Keratinocyte (primary cell): ENCODE data around the gene SCT. TPM values are rescaled to one million over a fixed set of nuclear protein-coding genes. Genes with fewer than 3 reads are reported as not detected.
A peak's percentile ranks its signal among the peaks of the same experiment; 100 is the strongest.

Experiments used
- DNase-seq: peaks from one replicate; pipeline ENCODE4 v3.0.0-alpha.2; 2011; ENCODE audit warnings: low read depth, missing footprints, low spot score
- FAIRE-seq: peaks from 2 replicates; lab custom pipeline; 2011; peaks lifted over from hg19 to GRCh38; lab: Jason Lieb, UNC
- H2AFZ ChIP-seq: 2 replicates; pipeline ENCODE4 v1.6.0; 2012; ENCODE audit warnings: low read length, control low read depth, inconsistent platforms; ENCODE audit not compliant: control insufficient read depth
- H3K27ac ChIP-seq: 2 replicates; pipeline ENCODE4 v1.5.1; 2011; ENCODE audit warnings: low read length; ENCODE audit not compliant: control insufficient read depth, insufficient read depth
- H3K27me3 ChIP-seq: 3 replicates; pipeline ENCODE4 v1.6.0; 2011; ENCODE audit warnings: low read length; ENCODE audit not compliant: control insufficient read depth, insufficient read depth; ENCODE audit errors: extremely low read depth
- H3K36me3 ChIP-seq, 2 experiments: 2 replicates in 1 of 2; 3 replicates in 1 of 2; pipeline ENCODE4 v1.5.1; 2011; ENCODE audit warnings: low read length in 2 of 2, mild to moderate bottlenecking in 1 of 2; ENCODE audit not compliant: control insufficient read depth in 2 of 2, insufficient read depth in 2 of 2; ENCODE audit errors: extremely low read depth in 1 of 2
- H3K4me1 ChIP-seq: 3 replicates; pipeline ENCODE4 v1.5.1; 2011; ENCODE audit warnings: low read length; ENCODE audit not compliant: control insufficient read depth, insufficient read depth; ENCODE audit errors: extremely low read depth
- H3K4me2 ChIP-seq: 3 replicates; pipeline ENCODE4 v1.6.0; 2011; ENCODE audit warnings: low read depth, low read length; ENCODE audit not compliant: control insufficient read depth, insufficient read depth; ENCODE audit errors: extremely low read depth
- H3K4me3 ChIP-seq, 3 experiments: fragments of 200-600 bp in 1 of 3; sonication (generic) in 1 of 3; 2 replicates in 2 of 3; 3 replicates in 1 of 3; pipeline ENCODE4 v1.5.1; 2011 to 2016; ENCODE audit warnings: low read length in 3 of 3, mild to moderate bottlenecking in 3 of 3, control low read depth in 2 of 3, inconsistent platforms in 1 of 3, low read depth in 1 of 3, mixed read lengths in 1 of 3, mixed run types in 1 of 3, moderate library complexity in 1 of 3; ENCODE audit not compliant: control insufficient read depth in 2 of 3, insufficient read depth in 2 of 3; ENCODE audit errors: extremely low read depth in 1 of 3
- H3K79me2 ChIP-seq: 2 replicates; pipeline ENCODE4 v1.6.0; 2012; ENCODE audit warnings: low read length; ENCODE audit not compliant: control insufficient read depth, insufficient read depth
- H3K9ac ChIP-seq: 3 replicates; pipeline ENCODE4 v1.6.0; 2011; ENCODE audit warnings: low read length; ENCODE audit not compliant: control insufficient read depth, insufficient read depth; ENCODE audit errors: extremely low read depth
- H3K9me1 ChIP-seq: 3 replicates; pipeline ENCODE4 v1.6.0; 2011; ENCODE audit warnings: low read length; ENCODE audit not compliant: control insufficient read depth, insufficient read depth; ENCODE audit errors: extremely low read depth
- H3K9me3 ChIP-seq: 2 replicates; pipeline ENCODE4 v1.5.1; 2012; ENCODE audit warnings: low read depth, low read length; ENCODE audit not compliant: control insufficient read depth
- H4K20me1 ChIP-seq: 3 replicates; pipeline ENCODE4 v1.6.0; 2011; ENCODE audit warnings: low read length; ENCODE audit not compliant: control insufficient read depth, insufficient read depth; ENCODE audit errors: extremely low read depth
- CTCF ChIP-seq, 3 experiments: IDR thresholded peaks in 1 of 3; conservative IDR thresholded peaks in 1 of 3; optimal IDR thresholded peaks in 1 of 3; 2 replicates in 2 of 3; 3 replicates in 1 of 3; pipeline versions ENCODE3 to v1.5.1; 2011; ENCODE audit warnings: low read length in 3 of 3, mild to moderate bottlenecking in 3 of 3, moderate library complexity in 2 of 3, control low read depth in 1 of 3, inconsistent platforms in 1 of 3; ENCODE audit not compliant: insufficient read depth in 2 of 3; ENCODE audit errors: extremely low read depth in 1 of 3
- EZH2 ChIP-seq: IDR thresholded peaks from one replicate; pipeline ENCODE4 v1.6.1; 2012; ENCODE audit warnings: inconsistent platforms, mild to moderate bottlenecking, low read length, moderate library complexity
- dilution Hi-C: fragments of 300-500 bp; cut with MboI; formaldehyde crosslinking; loops from one replicate; pipeline ENCODE4 v1.7.0; 2020; ENCODE audit warnings: low sequenced_read_pairs; ENCODE audit not compliant: extremely low pct_ligation_motif_present
- polyA plus RNA-seq, 5 experiments: library from polyadenylated mRNA; depleted of rRNA in 3 of 5; stranded (reverse) in 3 of 5; stranded (forward) in 1 of 5; unstranded in 1 of 5; fragments of >200 nt; gene quantifications; 1 replicate in 1 of 5; 2 replicates in 3 of 5; 3 replicates in 1 of 5; pipeline versions ENCODE4 v1.2.1 to v1.2.3, GENCODE V29; 2011 to 2012; ENCODE audit warnings: missing spikeins in 2 of 5, low read depth in 1 of 5, low replicate concordance in 1 of 5

Gene SCT
- polyA plus RNA-seq, 1 donor (not counting 4 experiments of a cell fraction or from before 2014, with no cell fraction given) = not detected

- DNase-seq = no peak
- TF ChIP-seq CTCF (optimal IDR thresholded peaks at IDR 0.05 in 1 of 3, IDR thresholded peaks at IDR 0.05 in 1 of 3, conservative IDR thresholded peaks at IDR 0.05 in 1 of 3; ENCODE audit: extremely low read depth in 1 of 3, insufficient read depth in 2 of 3, low read length in 3 of 3) = no peak
- TF ChIP-seq EZH2 = no peak
- peaks cover 8 to 18% of the 10 kb centered on the region in 2 experiments for H3K36me3 ChIP-seq
- peaks cover 8% of the 10 kb centered on the region for H3K9me1 ChIP-seq
- H2AFZ ChIP-seq = no peak overlapping the region
- peak overlapping the region in 2 of 3 experiments; percentile 96 to 97 for H3K4me3 ChIP-seq
- H3K4me2 ChIP-seq = peak overlapping the region; percentile 97
- H4K20me1 ChIP-seq = peaks cover 46% of the 10 kb centered on the region
- no peak for FAIRE-seq
- H3K9ac ChIP-seq = peak overlapping the region; percentile 99
- H3K27ac ChIP-seq = peak overlapping the region; percentile 51
- H3K79me2 ChIP-seq = peaks cover 64% of the 10 kb centered on the region
- no peaks in the 10 kb centered on the region for H3K27me3 ChIP-seq
- H3K9me3 ChIP-seq = no peaks in the 10 kb centered on the region
- peaks cover 37% of the 10 kb centered on the region for H3K4me1 ChIP-seq
- dilution Hi-C loops = no loop called here
These were observed 48.5 kb downstream of the SCT start for GRCh38 chr11:578276-579035.

- Histone ChIP-seq H3K4me1 (peaks cover 37% of the 10 kb centered on the region), H3K4me3 (peak overlapping the region; percentile 78 to 97 (median 96)), H3K9me1 (peaks cover 8% of the 10 kb centered on the region), H3K79me2 (peaks cover 57% of the 10 kb centered on the region), H4K20me1 (peaks cover 46% of the 10 kb centered on the region), H3K9me3 (no peaks in the 10 kb centered on the region), H3K27me3 (no peaks in the 10 kb centered on the region), H3K36me3 (peaks cover 8 to 15% of the 10 kb centered on the region in 2 experiments), H3K9ac (peak overlapping the region; percentile 99), H2AFZ (no peak overlapping the region), H3K4me2 (peak overlapping the region; percentile 97), H3K27ac (peak overlapping the region; percentile 83)
- dilution Hi-C loops = no loop called here
- TF ChIP-seq EZH2 (no peak), CTCF (optimal IDR thresholded peaks at IDR 0.05 in 1 of 3, IDR thresholded peaks at IDR 0.05 in 1 of 3, conservative IDR thresholded peaks at IDR 0.05 in 1 of 3; ENCODE audit: extremely low read depth in 1 of 3, insufficient read depth in 2 of 3, low read length in 3 of 3) (no peak)
- DNase-seq = no peak
- FAIRE-seq = no peak
These were observed 49.4 kb downstream of the SCT start for GRCh38 chr11:577611-577894.
